Skin epidermis (tissue), 12 donors: ENCODE results near the gene DUSP22.

ENCODE experiments used
- H3K27ac ChIP-seq, 21 experiments: fragments of 200-600 bp; sonication (generic) in 11 of 21; one replicate each; pipeline ENCODE4 v1.5.0; 2020; ENCODE audit warnings: mild to moderate bottlenecking in 3 of 21, inconsistent platforms in 2 of 21, moderate library complexity in 2 of 21
- H3K4me3 ChIP-seq, 7 experiments: fragments of 200-600 bp; sonication (generic) in 2 of 7; one replicate each; pipeline ENCODE4 v1.5.0; 2020; ENCODE audit warnings: inconsistent platforms in 2 of 7, mild to moderate bottlenecking in 2 of 7, moderate library complexity in 1 of 7

The DUSP22 gene

DNA sequence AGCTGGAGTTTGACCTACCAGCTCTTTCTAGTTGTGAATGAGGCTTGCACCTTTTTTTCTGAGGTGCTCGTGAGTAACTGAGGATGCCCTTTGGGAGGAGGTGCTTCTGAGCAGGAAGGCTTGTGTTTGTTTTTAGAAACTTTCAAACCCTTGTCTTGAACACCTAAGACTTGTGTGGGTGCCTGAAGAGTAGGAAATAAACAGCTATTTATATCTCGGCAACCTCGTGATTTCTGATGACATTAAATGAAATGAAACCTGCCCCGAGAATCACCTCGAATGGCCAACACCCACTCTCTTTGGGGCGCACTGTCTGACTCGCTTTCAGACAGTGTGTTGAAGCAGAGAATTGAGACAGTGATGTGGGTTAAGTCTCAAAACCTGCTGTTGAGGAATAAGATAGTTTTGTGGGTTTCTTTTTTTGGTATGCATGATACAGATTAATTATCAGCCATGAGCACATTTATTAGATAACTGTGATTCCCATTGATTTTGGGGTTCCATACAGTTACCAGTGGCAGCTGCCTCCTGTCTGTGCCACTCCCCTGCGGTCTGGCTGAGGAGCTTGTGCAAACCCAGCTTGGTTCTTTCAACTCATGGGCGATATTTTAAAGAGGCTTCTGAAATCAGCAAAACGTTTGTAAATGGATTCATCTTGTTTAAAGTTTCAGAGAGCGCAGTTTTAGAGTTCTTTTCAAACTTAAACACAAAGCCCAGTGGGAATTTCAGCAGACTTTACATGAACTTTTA lies 107.7 kb downstream of the DUSP22 start:
- Histone ChIP-seq H3K4me3 (no peak overlapping the region), H3K27ac (peak overlapping the region in 1 of 21 experiments; percentile 16)

DNA sequence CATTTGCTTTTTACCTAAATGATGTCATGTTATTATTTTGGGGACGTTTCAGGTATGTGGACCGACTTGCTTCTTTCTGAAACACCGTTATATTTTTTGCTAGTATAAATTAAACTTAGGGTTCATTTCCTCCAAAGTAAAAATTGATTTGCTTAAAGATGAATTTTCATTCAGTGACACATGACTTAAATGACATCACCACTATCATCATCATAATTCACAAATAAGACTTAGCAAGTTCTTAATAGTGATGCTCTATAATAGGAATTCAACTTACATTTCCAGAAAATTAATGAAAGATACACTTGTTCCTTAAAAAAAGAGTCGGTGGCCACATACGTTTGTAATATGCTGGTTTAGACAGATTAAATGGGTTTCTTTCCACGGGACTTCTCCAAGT lies 108.5 kb downstream of the DUSP22 start:
- Histone ChIP-seq H3K27ac (no peak overlapping the region), H3K4me3 (no peak overlapping the region)
